ENCODE results near the gene COX6A2.

COX6A2 gene

DNA sequence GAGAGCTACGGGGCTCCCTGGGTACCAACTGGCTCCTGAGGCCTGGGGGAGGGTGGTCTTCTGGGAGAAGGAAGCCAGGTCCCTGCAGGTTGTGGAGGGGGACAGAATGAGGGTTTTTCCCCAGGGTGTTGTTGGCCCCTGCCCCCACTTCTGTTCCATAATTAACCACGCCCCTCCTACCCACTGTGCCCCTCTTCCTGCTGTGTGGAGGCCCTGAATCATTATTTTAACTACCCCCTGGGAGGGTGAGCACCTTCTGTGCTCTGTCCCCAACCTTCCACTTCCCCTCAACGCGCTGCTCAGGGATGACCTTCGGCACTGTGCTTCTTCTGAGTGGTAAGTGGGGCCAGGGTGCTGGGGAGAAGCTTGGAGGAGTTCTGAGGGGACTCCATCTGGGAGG lies 35.1 kb downstream of the COX6A2 start, which contains the start of gene ITGAD:
Gene ITGAD, plus strand, starts transcription at position 280 of the 400 bp plus-strand sequence. Its CDS starts 26 bp downstream, at position 306.
- H3K9me3 Mint-ChIP-seq: no peaks in the 10 kb centered on the region
- TF ChIP-seq, protein P1, sequence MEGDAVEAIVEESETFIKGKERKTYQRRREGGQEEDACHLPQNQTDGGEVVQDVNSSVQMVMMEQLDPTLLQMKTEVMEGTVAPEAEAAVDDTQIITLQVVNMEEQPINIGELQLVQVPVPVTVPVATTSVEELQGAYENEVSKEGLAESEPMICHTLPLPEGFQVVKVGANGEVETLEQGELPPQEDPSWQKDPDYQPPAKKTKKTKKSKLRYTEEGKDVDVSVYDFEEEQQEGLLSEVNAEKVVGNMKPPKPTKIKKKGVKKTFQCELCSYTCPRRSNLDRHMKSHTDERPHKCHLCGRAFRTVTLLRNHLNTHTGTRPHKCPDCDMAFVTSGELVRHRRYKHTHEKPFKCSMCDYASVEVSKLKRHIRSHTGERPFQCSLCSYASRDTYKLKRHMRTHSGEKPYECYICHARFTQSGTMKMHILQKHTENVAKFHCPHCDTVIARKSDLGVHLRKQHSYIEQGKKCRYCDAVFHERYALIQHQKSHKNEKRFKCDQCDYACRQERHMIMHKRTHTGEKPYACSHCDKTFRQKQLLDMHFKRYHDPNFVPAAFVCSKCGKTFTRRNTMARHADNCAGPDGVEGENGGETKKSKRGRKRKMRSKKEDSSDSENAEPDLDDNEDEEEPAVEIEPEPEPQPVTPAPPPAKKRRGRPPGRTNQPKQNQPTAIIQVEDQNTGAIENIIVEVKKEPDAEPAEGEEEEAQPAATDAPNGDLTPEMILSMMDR (IDR thresholded peaks at IDR 0.05; ENCODE audit: unreplicated experiment in 3 of 3): no peak
- H3K4me1 Mint-ChIP-seq: no peaks in the 10 kb centered on the region
- H3K27me3 Mint-ChIP-seq (ENCODE audit: low read depth): peaks cover 9% of the 10 kb centered on the region
- H3K27ac Mint-ChIP-seq: no peak within 1 kb of the TSS
- no peaks in the 10 kb centered on the region for H3K36me3 Mint-ChIP-seq (ENCODE audit: low read depth)
- no peak within 1 kb of the TSS for H3K4me3 Mint-ChIP-seq

DNA sequence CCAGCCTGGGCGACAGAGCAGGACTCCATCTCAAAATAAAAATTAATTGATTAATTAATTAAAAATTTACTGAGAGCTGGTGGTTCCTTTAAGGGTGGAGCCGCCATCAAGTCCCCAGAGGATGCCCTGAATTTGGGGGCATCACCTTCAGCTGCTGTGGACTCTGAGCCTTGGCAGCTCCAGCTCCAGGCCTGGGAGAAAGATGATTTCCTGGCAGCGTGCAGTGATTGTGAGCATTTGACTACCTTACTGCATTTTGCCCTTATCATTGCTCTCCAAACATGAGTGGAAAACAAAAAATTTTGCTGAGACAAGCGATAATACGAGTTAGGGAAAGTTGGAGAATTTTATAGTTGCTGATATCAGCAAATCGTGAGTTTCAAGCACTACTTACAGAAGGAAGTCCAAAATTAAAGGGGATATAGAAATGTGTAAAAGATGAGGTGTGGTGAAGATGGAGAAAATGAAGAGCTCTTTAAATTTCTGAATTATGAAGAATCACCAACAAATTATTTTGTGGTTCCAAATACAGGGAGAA lies 37.6 kb downstream of the COX6A2 start:
- no peaks in the 10 kb centered on the region for H3K36me3 Mint-ChIP-seq (ENCODE audit: low read depth)
- TF ChIP-seq, protein P1 (IDR thresholded peaks at IDR 0.05; ENCODE audit: unreplicated experiment in 3 of 3): no peak
- H3K4me1 Mint-ChIP-seq: no peaks in the 10 kb centered on the region
- no peaks in the 10 kb centered on the region for H3K9me3 Mint-ChIP-seq
- peak overlapping the region in 2 of 3 experiments; percentile 26 to 45 for H3K27ac Mint-ChIP-seq
- H3K4me3 Mint-ChIP-seq: no peak overlapping the region
- H3K27me3 Mint-ChIP-seq (ENCODE audit: low read depth): peaks cover 9% of the 10 kb centered on the region

DNA sequence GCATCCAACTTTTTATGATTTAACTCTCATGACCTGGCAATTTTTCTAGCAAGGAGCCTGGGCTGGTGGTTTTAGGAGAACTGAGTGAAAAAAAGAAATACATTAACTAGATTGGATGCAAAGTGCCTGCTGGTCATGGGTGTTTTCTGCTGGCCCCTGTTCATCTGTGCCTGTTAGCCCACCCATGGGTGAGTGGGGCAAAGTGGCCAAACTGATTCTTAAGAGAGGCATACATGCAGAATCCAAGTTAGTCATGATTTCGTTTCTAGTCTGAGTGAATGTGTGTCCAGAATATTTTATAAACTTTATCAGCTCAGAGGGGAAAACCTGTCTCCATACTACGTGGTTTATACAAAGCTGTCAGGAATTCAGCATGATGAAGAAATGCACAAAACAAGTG lies 39.6 kb downstream of the COX6A2 start:
- Mint-ChIP-seq H3K27me3 (ENCODE audit: low read depth) (peaks cover 10% of the 10 kb centered on the region), H3K9me3 (no peaks in the 10 kb centered on the region), H3K4me1 (no peaks in the 10 kb centered on the region), H3K36me3 (ENCODE audit: low read depth) (no peaks in the 10 kb centered on the region), H3K4me3 (no peak overlapping the region), H3K27ac (no peak overlapping the region)
- TF ChIP-seq, protein P1 (IDR thresholded peaks at IDR 0.05; ENCODE audit: unreplicated experiment in 3 of 3): no peak

DNA sequence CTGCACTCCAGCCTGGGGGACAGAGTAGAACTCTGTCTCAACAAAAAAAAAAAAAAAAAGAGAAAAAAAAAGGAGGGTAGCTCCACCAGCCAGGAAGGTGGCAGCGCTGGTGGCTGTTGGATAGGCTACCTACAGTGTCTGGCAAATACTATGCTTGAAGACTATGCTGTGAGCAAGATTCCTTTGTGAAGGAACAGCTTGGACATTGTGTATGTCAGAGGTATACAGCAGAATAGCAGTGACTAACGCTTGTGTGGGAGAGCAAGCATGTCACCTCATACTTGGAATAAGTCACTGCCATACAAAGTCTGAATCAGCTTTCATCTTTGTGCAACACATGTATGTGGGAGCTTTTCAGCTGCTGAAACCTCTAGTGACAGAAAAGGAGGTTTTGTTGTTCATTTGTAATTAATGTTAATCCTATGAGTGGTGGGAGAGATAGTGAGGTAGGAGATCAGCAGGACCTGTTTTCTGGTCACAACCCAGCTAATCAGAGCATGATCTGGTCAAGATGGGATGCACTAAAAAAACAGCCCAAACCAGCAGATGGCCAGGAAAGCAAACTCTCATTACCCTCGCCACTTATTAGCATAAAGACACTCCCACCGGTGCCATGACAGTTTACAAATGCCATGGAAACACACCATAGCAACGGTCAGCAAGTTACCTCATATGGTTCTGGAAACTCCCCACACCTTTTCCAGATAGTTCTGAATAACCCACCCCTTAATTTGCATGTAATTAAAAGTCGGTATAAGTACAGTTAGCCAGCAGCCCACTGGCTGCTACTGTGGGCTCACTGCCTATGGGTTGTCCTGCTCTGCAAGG lies 41.8 kb downstream of the COX6A2 start:
- H3K27ac Mint-ChIP-seq: peak overlapping the region in 1 of 3 experiments; percentile 28
- TF ChIP-seq, protein P1 (IDR thresholded peaks at IDR 0.05; ENCODE audit: unreplicated experiment in 3 of 3): no peak
- no peak overlapping the region for H3K4me3 Mint-ChIP-seq
- H3K9me3 Mint-ChIP-seq: no peaks in the 10 kb centered on the region
- H3K4me1 Mint-ChIP-seq: no peaks in the 10 kb centered on the region
- peaks cover 28% of the 10 kb centered on the region for H3K27me3 Mint-ChIP-seq (ENCODE audit: low read depth)
- H3K36me3 Mint-ChIP-seq (ENCODE audit: low read depth): no peaks in the 10 kb centered on the region

DNA sequence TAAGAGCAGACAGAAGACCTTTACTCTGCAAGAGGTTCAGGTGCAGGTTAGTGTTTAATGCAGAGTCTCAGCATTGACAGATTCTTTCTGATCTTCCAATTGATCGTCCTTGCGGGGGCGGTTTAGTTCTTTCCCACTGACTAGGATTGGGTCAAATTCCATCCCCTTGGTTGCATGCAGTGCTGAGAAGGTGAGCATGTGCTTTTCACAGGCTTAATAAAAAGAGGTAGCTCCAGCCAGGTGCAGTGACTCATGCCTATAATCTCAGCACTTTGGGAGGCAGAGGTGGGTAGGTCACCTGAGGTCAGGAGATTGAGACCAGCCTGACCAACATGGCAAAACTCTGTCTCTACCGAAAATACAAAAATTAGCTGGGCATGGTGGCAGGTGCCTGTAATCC lies 42.5 kb downstream of the COX6A2 start:
- Mint-ChIP-seq H3K36me3 (ENCODE audit: low read depth) (no peaks in the 10 kb centered on the region), H3K9me3 (no peaks in the 10 kb centered on the region), H3K27ac (no peak overlapping the region), H3K4me3 (no peak overlapping the region), H3K27me3 (ENCODE audit: low read depth) (peaks cover 31% of the 10 kb centered on the region), H3K4me1 (no peaks in the 10 kb centered on the region)
- TF ChIP-seq, protein P1 (IDR thresholded peaks at IDR 0.05; ENCODE audit: unreplicated experiment in 3 of 3): no peak

All from nephron (organoid).